ENCODE results near the gene KRT76.
"Not testable (repeated sequence)": the region's sequence is repeated elsewhere in the genome, so short reads cannot be mapped to it uniquely, and the experiment has no call there.

- TF ChIP-seq, protein P1, sequence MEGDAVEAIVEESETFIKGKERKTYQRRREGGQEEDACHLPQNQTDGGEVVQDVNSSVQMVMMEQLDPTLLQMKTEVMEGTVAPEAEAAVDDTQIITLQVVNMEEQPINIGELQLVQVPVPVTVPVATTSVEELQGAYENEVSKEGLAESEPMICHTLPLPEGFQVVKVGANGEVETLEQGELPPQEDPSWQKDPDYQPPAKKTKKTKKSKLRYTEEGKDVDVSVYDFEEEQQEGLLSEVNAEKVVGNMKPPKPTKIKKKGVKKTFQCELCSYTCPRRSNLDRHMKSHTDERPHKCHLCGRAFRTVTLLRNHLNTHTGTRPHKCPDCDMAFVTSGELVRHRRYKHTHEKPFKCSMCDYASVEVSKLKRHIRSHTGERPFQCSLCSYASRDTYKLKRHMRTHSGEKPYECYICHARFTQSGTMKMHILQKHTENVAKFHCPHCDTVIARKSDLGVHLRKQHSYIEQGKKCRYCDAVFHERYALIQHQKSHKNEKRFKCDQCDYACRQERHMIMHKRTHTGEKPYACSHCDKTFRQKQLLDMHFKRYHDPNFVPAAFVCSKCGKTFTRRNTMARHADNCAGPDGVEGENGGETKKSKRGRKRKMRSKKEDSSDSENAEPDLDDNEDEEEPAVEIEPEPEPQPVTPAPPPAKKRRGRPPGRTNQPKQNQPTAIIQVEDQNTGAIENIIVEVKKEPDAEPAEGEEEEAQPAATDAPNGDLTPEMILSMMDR (IDR thresholded peaks at IDR 0.05), result not testable (repeated sequence)
- TF ChIP-seq POLR2A (IDR thresholded peaks at IDR 0.05), result not testable (repeated sequence)
Observed at GRCh38 chr12:52750532-52750931, 26.6 kb downstream of the KRT76 start.

Measured in testis (tissue), 2 donors.